Muscle of arm (tissue), 14 donors: ENCODE measurements around the gene OR10H5. TPM values are rescaled to one million over a fixed set of nuclear protein-coding genes. Genes with fewer than 3 reads are reported as not detected.
"Not testable (repeated sequence)": the region's sequence is repeated elsewhere in the genome, so short reads cannot be mapped to it uniquely, and the experiment has no call there.

Experiments used
- DNase-seq: peaks from one replicate; pipeline ENCODE4 v3.0.0-alpha.2; 2013
- long read RNA-seq, 11 donors: transcript quantifications; one replicate each; lab custom pipeline, GENCODE V29; 2026
- polyA plus RNA-seq, 12 donors: library from polyadenylated mRNA; unstranded; fragments of 120-200 nt; gene quantifications; one replicate each; pipeline ENCODE4 v1.2.1, GENCODE V29; 2013; ENCODE audit not compliant: insufficient read length in 12 of 12

OR10H5 gene
- polyA plus RNA-seq: under 1 TPM in 10 of 12 donors, not detected in 2; 0.04 to 0.09 (median 0.05) TPM
- long read RNA-seq, donor 1: 0 reads
- long read RNA-seq, donor 2: 0 reads
- long read RNA-seq, donor 3: 0 reads
- long read RNA-seq, donor 4: 0 reads
- long read RNA-seq, donor 5: 0 reads
- long read RNA-seq, donor 6: 0 reads
- long read RNA-seq, donor 7: 0 reads
- long read RNA-seq, donor 8: 0 reads
- long read RNA-seq, donor 9: 0 reads
- long read RNA-seq, donor 10: 0 reads
- long read RNA-seq, donor 11: 0 reads

GRCh38 chr19:15787611-15788155, at the start of gene OR10H5:
Gene OR10H5, plus strand, starts transcription at chr19:15787661. Its CDS starts 6,388 bp downstream, at chr19:15794049.
- DNase-seq: no peak

- no peak for DNase-seq
These were observed 49.7 kb upstream of the OR10H5 start, which contains the start of gene OR10H3 for GRCh38 chr19:15737722-15738121. Gene OR10H3, plus strand, starts transcription at chr19:15737985. Its CDS starts 3,408 bp downstream, at chr19:15741393.

GRCh38 chr19:15740785-15741184, 46.7 kb upstream of the OR10H5 start:
- no peak for DNase-seq

GRCh38 chr19:15748239-15748638, 39.2 kb upstream of the OR10H5 start:
- DNase-seq: no peak

- no peak for DNase-seq
These were observed 29.1 kb upstream of the OR10H5 start for GRCh38 chr19:15758379-15758778.

GRCh38 chr19:15759962-15760565, 27.4 kb upstream of the OR10H5 start:
- DNase-seq: no peak

- DNase-seq: peak; percentile 6
These were observed 17.9 kb upstream of the OR10H5 start for GRCh38 chr19:15769586-15769985.

GRCh38 chr19:15774159-15774558, 13.3 kb upstream of the OR10H5 start:
- DNase-seq: not testable (repeated sequence)

- DNase-seq: no peak
These were observed 12.2 kb upstream of the OR10H5 start for GRCh38 chr19:15775249-15775648.

GRCh38 chr19:15776264-15776663, 11.2 kb upstream of the OR10H5 start:
- no peak for DNase-seq

- DNase-seq: no peak
These were observed 10.2 kb upstream of the OR10H5 start for GRCh38 chr19:15776991-15777970.

- DNase-seq: peak; percentile 86
These were observed 7.5 kb upstream of the OR10H5 start for GRCh38 chr19:15779756-15780476.

GRCh38 chr19:15780610-15781418, 6.6 kb upstream of the OR10H5 start:
- peak; percentile 37 for DNase-seq

GRCh38 chr19:15781661-15782060, 5.8 kb upstream of the OR10H5 start:
- DNase-seq: no peak

GRCh38 chr19:15782211-15782610, 5.2 kb upstream of the OR10H5 start:
- DNase-seq: no peak

- DNase-seq: not testable (repeated sequence)
These were observed 4.6 kb upstream of the OR10H5 start for GRCh38 chr19:15782896-15783295.

GRCh38 chr19:15788594-15789270, 1.3 kb downstream of the OR10H5 start:
- DNase-seq: no peak

GRCh38 chr19:15790096-15790495, 2.6 kb downstream of the OR10H5 start:
- no peak for DNase-seq

- DNase-seq: not testable (repeated sequence)
These were observed 6.8 kb downstream of the OR10H5 start for GRCh38 chr19:15794279-15794678.

GRCh38 chr19:15810335-15810734, 22.9 kb downstream of the OR10H5 start:
- peak; percentile 37 for DNase-seq
